ENCODE data around the gene SLITRK4.

DNA sequence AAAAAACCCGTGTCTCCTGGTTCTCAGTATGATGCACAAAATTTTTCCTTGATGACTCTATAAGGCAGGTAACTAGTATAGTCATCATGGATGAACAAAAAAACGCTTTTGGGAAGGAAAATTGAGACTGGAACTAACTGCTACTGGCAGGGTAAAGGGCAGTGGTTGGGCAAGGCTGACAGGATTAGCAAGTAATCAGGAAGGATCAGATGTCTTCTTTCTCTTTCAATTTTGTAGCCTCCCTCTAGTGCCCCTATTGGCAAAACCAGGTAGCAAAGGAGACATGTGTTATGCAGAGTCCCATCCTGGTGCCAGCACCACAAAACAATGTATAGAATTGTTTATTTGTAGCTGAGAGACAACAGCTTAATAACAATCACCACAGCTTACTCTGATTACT lies 12.8 kb upstream of the SLITRK4 start:
- no peak for TF ChIP-seq POLR2A (IDR thresholded peaks at IDR 0.05; ENCODE audit: low read depth, low read length)
- no peak for TF ChIP-seq TAF1 (IDR thresholded peaks at IDR 0.05; ENCODE audit: low read depth, low read length)
- no peak for TF ChIP-seq SPI1 (IDR thresholded peaks at IDR 0.05; ENCODE audit: low read depth, low read length)
